A549 (cell line): ENCODE results near the gene MUC5B. TPM values are rescaled to one million over a fixed set of nuclear protein-coding genes. Genes with fewer than 3 reads are reported as not detected.

Experiments
- ATAC-seq, 2 experiments: fragments of 200-7000 bp in 1 of 2; fragments of >200 bp in 1 of 2; cut with Nextera tagmentation in 1 of 2; cut with Tn5 transposase in 1 of 2; 3 replicates each; pipeline versions ENCODE4 v1.8.0 to v1.9.1; 2018 to 2020; ENCODE audit warnings: mild to moderate bottlenecking in 1 of 2, moderate library complexity in 1 of 2
- CTCF ChIA-PET: fragments of 300-600 bp; sonication (Branson Sonifier 250); formaldehyde crosslinking; extraction: SDS; loops from one replicate; lab custom pipeline; 2021; ENCODE audit warnings: antibody characterized with exemption, inconsistent platforms; lab: Yijun Ruan, JAX
- POLR2A ChIA-PET: fragments of 350-600 bp; formaldehyde crosslinking; extraction: SDS; loops from one replicate; lab custom pipeline; 2021; ENCODE audit warnings: antibody characterized with exemption, inconsistent platforms; lab: Yijun Ruan, JAX
- DNase-seq, 2 experiments: peaks; one replicate each; pipeline versions ENCODE4 v3.0.0 to v3.0.0-alpha.2; 2011 to 2016; ENCODE audit warnings: low read depth in 1 of 2, low spot score in 1 of 2
- FAIRE-seq: peaks from 2 replicates; lab custom pipeline; 2011; peaks lifted over from hg19 to GRCh38; lab: Jason Lieb, UNC
- H3K27ac ChIP-seq, 2 experiments: fragments of >200 bp; sonication (Bioruptor Twin); formaldehyde crosslinking; 3 replicates each; pipeline ENCODE4 v1.5.1; 2016 to 2017
- H3K4me1 ChIP-seq: fragments of >200 bp; sonication (Bioruptor Twin); formaldehyde crosslinking; 3 replicates; pipeline ENCODE4 v1.6.1; 2016
- H3K4me2 ChIP-seq: fragments of >200 bp; sonication (Bioruptor Twin); formaldehyde crosslinking; 3 replicates; pipeline ENCODE4 v1.6.1; 2016
- H3K4me3 ChIP-seq: fragments of >200 bp; sonication (Bioruptor Twin); formaldehyde crosslinking; 3 replicates; pipeline ENCODE4 v1.5.1; 2016
- H3K9me3 ChIP-seq: fragments of >200 bp; sonication (Bioruptor Twin); formaldehyde crosslinking; 3 replicates; pipeline ENCODE4 v1.6.1; 2016
- BHLHE40 ChIP-seq: IDR thresholded peaks from 2 replicates; pipeline ENCODE4 v1.6.1; 2012; ENCODE audit warnings: low read depth, low read length, inconsistent platforms
- CBX8 ChIP-seq: fragments of 200-600 bp; sonication (generic); IDR thresholded peaks from 2 replicates; pipeline ENCODE4 v1.6.1; 2016
- CHD4 ChIP-seq: fragments of 200-600 bp; sonication (generic); IDR thresholded peaks from 2 replicates; pipeline ENCODE4 v1.6.1; 2016; ENCODE audit warnings: antibody characterized with exemption, mild to moderate bottlenecking, borderline replicate concordance
- CTCF ChIP-seq: fragments of >200 bp; sonication (Bioruptor Twin); formaldehyde crosslinking; IDR thresholded peaks from 3 replicates; pipeline ENCODE4 v1.5.1; 2016
- E2F6 ChIP-seq: IDR thresholded peaks from 2 replicates; pipeline ENCODE4 v1.6.1; 2012; ENCODE audit warnings: low read depth, borderline replicate concordance
- FOSL2 ChIP-seq, 2 experiments: fragments of 450-650 bp in 1 of 2; fragments of >200 bp in 1 of 2; sonication (Bioruptor Twin) in 1 of 2; formaldehyde crosslinking; IDR thresholded peaks; 2 replicates each; pipeline versions ENCODE4 v1.5.0 to v1.6.1; 2016 to 2020; ENCODE audit warnings: mild to moderate bottlenecking in 1 of 2, moderate library complexity in 1 of 2
- FOXS1 ChIP-seq: fragments of 250-450 bp; sonication (Bioruptor Pico); IDR thresholded peaks from 2 replicates; pipeline ENCODE4 v1.5.0; 2020; ENCODE audit warnings: mild to moderate bottlenecking, moderate library complexity
- HOXB13 ChIP-seq: fragments of 250-450 bp; sonication (Bioruptor Pico); IDR thresholded peaks from 2 replicates; pipeline ENCODE4 v1.5.0; 2020; ENCODE audit warnings: low read depth, mild to moderate bottlenecking, moderate library complexity
- HOXB5 ChIP-seq: fragments of 250-450 bp; sonication (Bioruptor Pico); IDR thresholded peaks from 2 replicates; pipeline ENCODE4 v1.5.0; 2020; ENCODE audit warnings: mild to moderate bottlenecking, moderate library complexity
- JUN ChIP-seq, 2 experiments: fragments of >200 bp; sonication (Bioruptor Twin); formaldehyde crosslinking; IDR thresholded peaks; 2 replicates in 1 of 2; 3 replicates in 1 of 2; pipeline ENCODE4 v1.6.1; 2016 to 2017
- MAFK ChIP-seq: fragments of 450-650 bp; IDR thresholded peaks from 2 replicates; pipeline ENCODE4 v1.6.1; 2014; ENCODE audit not compliant: partially characterized antibody
- NFE2L2 ChIP-seq: fragments of 150-350 bp; conservative IDR thresholded peaks from 2 replicates; pipeline ENCODE4 v1.6.1; 2014; ENCODE audit warnings: low read length
- POLR2A ChIP-seq: IDR thresholded peaks from 2 replicates; pipeline ENCODE4 v1.6.1; 2012; ENCODE audit warnings: mild to moderate bottlenecking, low read length
- RARB ChIP-seq: fragments of 250-450 bp; sonication (Bioruptor Pico); IDR thresholded peaks from 2 replicates; pipeline ENCODE4 v1.8.0; 2021; ENCODE audit warnings: mild to moderate bottlenecking, moderate library complexity
- REST ChIP-seq: fragments of 200-600 bp; sonication (generic); IDR thresholded peaks from 2 replicates; pipeline ENCODE4 v1.6.1; 2016; ENCODE audit warnings: antibody characterized with exemption, mild to moderate bottlenecking, moderate library complexity
- SMC3 ChIP-seq: fragments of >200 bp; sonication (Bioruptor Twin); formaldehyde crosslinking; IDR thresholded peaks from 3 replicates; pipeline ENCODE4 v1.6.1; 2018; ENCODE audit warnings: inconsistent platforms
- TFCP2L1 ChIP-seq: fragments of 250-450 bp; sonication (Bioruptor Pico); IDR thresholded peaks from 2 replicates; pipeline ENCODE4 v1.5.0; 2021; ENCODE audit warnings: mild to moderate bottlenecking
- USF2 ChIP-seq: fragments of 450-650 bp; IDR thresholded peaks from 2 replicates; pipeline ENCODE4 v1.6.1; 2014; ENCODE audit warnings: antibody characterized with exemption
- ZC3H11A ChIP-seq: fragments of 450-650 bp; IDR thresholded peaks from 2 replicates; pipeline ENCODE4 v1.6.1; 2014; ENCODE audit warnings: antibody characterized with exemption, mild to moderate bottlenecking
- WGBS: methylation state at CpG from one replicate; pipeline ENCODE4 v1.1.6; 2017; ENCODE audit errors: missing lambda C conversion rate; 5-methylcytosine and 5-hydroxymethylcytosine counted together
- polyA plus RNA-seq, 4 experiments: library from polyadenylated mRNA; depleted of rRNA in 3 of 4; stranded (reverse); fragments of >200 nt; fragmentation: RNase III in 1 of 4; extraction: RNeasy Plus Mini Kit Qiagen cat#74134 plus additional on column Dnase treatment in 1 of 4; gene quantifications; 2 replicates in 3 of 4; 3 replicates in 1 of 4; pipeline ENCODE4 v1.2.3, GENCODE V29; 2011 to 2017
- TF ChIP-seq, protein P1 (sequence below): fragments of >200 bp; sonication (Bioruptor Twin); formaldehyde crosslinking; IDR thresholded peaks from 3 replicates; pipeline ENCODE4 v1.6.1; 2016

Gene MUC5B
- polyA plus RNA-seq, 2 of the 4 experiments (the other 2 are of a cell fraction) = 0.85 to 1.4 TPM

GRCh38 chr11:1200611-1201191, 22.2 kb upstream of the MUC5B start:
- H3K27ac ChIP-seq = peak overlapping the region in 1 of 2 experiments; percentile 38; a peak in 1 of 6 replicates
- ATAC-seq (no peak), FAIRE-seq (no peak), DNase-seq (no peak)
- no peak overlapping the region for H3K4me2 ChIP-seq
- H3K9me3 ChIP-seq = no peaks in the 10 kb centered on the region
- peaks cover 18% of the 10 kb centered on the region for H3K4me1 ChIP-seq
- TF ChIP-seq, protein P1, sequence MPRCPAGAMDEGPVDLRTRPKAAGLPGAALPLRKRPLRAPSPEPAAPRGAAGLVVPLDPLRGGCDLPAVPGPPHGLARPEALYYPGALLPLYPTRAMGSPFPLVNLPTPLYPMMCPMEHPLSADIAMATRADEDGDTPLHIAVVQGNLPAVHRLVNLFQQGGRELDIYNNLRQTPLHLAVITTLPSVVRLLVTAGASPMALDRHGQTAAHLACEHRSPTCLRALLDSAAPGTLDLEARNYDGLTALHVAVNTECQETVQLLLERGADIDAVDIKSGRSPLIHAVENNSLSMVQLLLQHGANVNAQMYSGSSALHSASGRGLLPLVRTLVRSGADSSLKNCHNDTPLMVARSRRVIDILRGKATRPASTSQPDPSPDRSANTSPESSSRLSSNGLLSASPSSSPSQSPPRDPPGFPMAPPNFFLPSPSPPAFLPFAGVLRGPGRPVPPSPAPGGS = no peak
- no peak for TF ChIP-seq POLR2A
- TF ChIP-seq FOSL2 (IDR thresholded peaks at IDR 0.05) = no peak
- no peak for TF ChIP-seq FOSL2 (CRISPR knock-in tag; IDR thresholded peaks at IDR 0.05)
- TF ChIP-seq MAFK = no peak
- no peak for TF ChIP-seq CBX8
- no peak for TF ChIP-seq RARB (CRISPR knock-in tag)
- TF ChIP-seq JUN (IDR thresholded peaks at IDR 0.05) = no peak
- TF ChIP-seq E2F6 = no peak
- TF ChIP-seq REST = no peak
- no peak for TF ChIP-seq HOXB13 (CRISPR knock-in tag)
- no peak for TF ChIP-seq HOXB5 (CRISPR knock-in tag)
- no peak for TF ChIP-seq FOXS1
- TF ChIP-seq CHD4 = no peak
- TF ChIP-seq SMC3 = no peak
- TF ChIP-seq NFE2L2 = no peak
- TF ChIP-seq CTCF = no peak
- no peak for TF ChIP-seq ZC3H11A
- no peak for TF ChIP-seq USF2
- TF ChIP-seq TFCP2L1 (CRISPR knock-in tag) = no peak
- TF ChIP-seq BHLHE40 = no peak
- POLR2A ChIA-PET = no interaction called here
- H3K4me3 ChIP-seq = no peak overlapping the region
- CTCF ChIA-PET = interaction anchor here (0.9 to 5.5 kb wide), 7 partner anchors 10 to 314 kb away, joined by 3 to 34 read pairs (median 3); no protein-coding TSS in a partner anchor
- 81% methylated on average over 8 of the region's 16 CpGs for WGBS
